H9 (cell line): ENCODE results near the gene SKIC2. TPM values are rescaled to one million over a fixed set of nuclear protein-coding genes. Genes with fewer than 3 reads are reported as not detected.

Experiments
- DNase-seq: peaks from one replicate; pipeline ENCODE4 v3.0.0-alpha.2; 2017
- H2AFZ ChIP-seq: one replicate; pipeline ENCODE4 v1.6.1; 2013; ENCODE audit warnings: mild to moderate bottlenecking, low read length, control low read depth, moderate library complexity
- H2AK5ac ChIP-seq: 2 replicates; pipeline ENCODE4 v1.6.1; 2013; ENCODE audit warnings: low read length, control low read depth, mixed read lengths; ENCODE audit not compliant: insufficient read length
- H2BK120ac ChIP-seq: one replicate; pipeline ENCODE4 v1.6.1; 2013; ENCODE audit warnings: low read depth, mild to moderate bottlenecking, low read length, control low read depth, inconsistent platforms; ENCODE audit not compliant: poor library complexity, severe bottlenecking
- H2BK12ac ChIP-seq: 2 replicates; pipeline ENCODE4 v1.6.1; 2013; ENCODE audit warnings: low read length, control low read depth, mixed read lengths, low read depth; ENCODE audit not compliant: insufficient read length
- H2BK15ac ChIP-seq: 2 replicates; pipeline ENCODE4 v1.6.1; 2013; ENCODE audit warnings: low read depth, low read length, control low read depth
- H2BK20ac ChIP-seq: one replicate; pipeline ENCODE4 v1.6.1; 2013; ENCODE audit warnings: low read depth, mild to moderate bottlenecking, low read length, control low read depth, inconsistent platforms; ENCODE audit not compliant: poor library complexity, severe bottlenecking
- H2BK5ac ChIP-seq: 2 replicates; pipeline ENCODE4 v1.6.1; 2013; ENCODE audit warnings: low read length, control low read depth, mixed read lengths; ENCODE audit not compliant: insufficient read length
- H3K14ac ChIP-seq: 2 replicates; pipeline ENCODE4 v1.6.1; 2013; ENCODE audit warnings: low read length, control low read depth; ENCODE audit not compliant: insufficient read depth
- H3K18ac ChIP-seq: 2 replicates; pipeline ENCODE4 v1.6.1; 2013; ENCODE audit warnings: low read depth, mild to moderate bottlenecking, mixed read lengths, low read length, control low read depth; ENCODE audit not compliant: insufficient read length
- H3K23ac ChIP-seq: 2 replicates; pipeline ENCODE4 v1.6.1; 2013; ENCODE audit warnings: low read length, control low read depth, mixed read lengths, low read depth; ENCODE audit not compliant: insufficient read length
- H3K23me2 ChIP-seq: 2 replicates; pipeline ENCODE4 v1.6.1; 2013; ENCODE audit warnings: low read depth, mild to moderate bottlenecking, mixed read lengths, low read length, control low read depth; ENCODE audit not compliant: insufficient read length, poor library complexity, severe bottlenecking
- H3K27ac ChIP-seq: 2 replicates; pipeline ENCODE4 v1.5.1; 2013; ENCODE audit warnings: low read length, control low read depth, mixed read lengths, low read depth; ENCODE audit not compliant: insufficient read length
- H3K27me3 ChIP-seq: 2 replicates; pipeline ENCODE4 v1.6.1; 2013; ENCODE audit warnings: low read length, control low read depth, inconsistent platforms; ENCODE audit not compliant: insufficient read depth
- H3K4ac ChIP-seq: 2 replicates; pipeline ENCODE4 v1.6.1; 2013; ENCODE audit warnings: low read depth, mild to moderate bottlenecking, control low read depth, inconsistent platforms, low read length, moderate library complexity
- H3K4me1 ChIP-seq: 2 replicates; pipeline ENCODE4 v1.6.1; 2013; ENCODE audit warnings: low read length, control low read depth, inconsistent platforms; ENCODE audit not compliant: insufficient read depth
- H3K4me2 ChIP-seq: 2 replicates; pipeline ENCODE4 v1.6.1; 2013; ENCODE audit warnings: low read length, control low read depth, mixed read lengths; ENCODE audit not compliant: insufficient read length, insufficient read depth
- H3K56ac ChIP-seq: 2 replicates; pipeline ENCODE4 v1.6.1; 2013; ENCODE audit warnings: low read depth, mild to moderate bottlenecking, mixed read lengths, low read length, control low read depth; ENCODE audit not compliant: insufficient read length
- H3K79me1 ChIP-seq: 2 replicates; pipeline ENCODE4 v1.6.1; 2013; ENCODE audit warnings: low read depth, mild to moderate bottlenecking, moderate library complexity, low read length, control low read depth, inconsistent platforms; ENCODE audit not compliant: insufficient read depth, poor library complexity, severe bottlenecking
- H3K79me2 ChIP-seq: 2 replicates; pipeline ENCODE4 v1.6.1; 2013; ENCODE audit warnings: low read length, control low read depth, inconsistent platforms; ENCODE audit not compliant: insufficient read depth
- H3K9ac ChIP-seq: 2 replicates; pipeline ENCODE4 v1.6.1; 2013; ENCODE audit warnings: low read length, control low read depth, mixed read lengths; ENCODE audit not compliant: insufficient read length; ENCODE audit errors: extremely low read depth
- H3K9me3 ChIP-seq: one replicate; pipeline ENCODE4 v1.6.1; 2013; ENCODE audit warnings: low read depth, low read length, inconsistent platforms; ENCODE audit not compliant: control insufficient read depth
- H3T11ph ChIP-seq: one replicate; pipeline ENCODE4 v1.6.1; 2013; ENCODE audit warnings: mild to moderate bottlenecking, low read length, control low read depth, inconsistent platforms
- H4K20me1 ChIP-seq: one replicate; pipeline ENCODE4 v1.6.1; 2013; ENCODE audit not compliant: control insufficient read depth, insufficient read length, insufficient read depth
- H4K5ac ChIP-seq: 2 replicates; pipeline ENCODE4 v1.6.1; 2013; ENCODE audit warnings: low read depth, mild to moderate bottlenecking, mixed read lengths, low read length, control low read depth; ENCODE audit not compliant: insufficient read length
- H4K8ac ChIP-seq: replicated peaks from 2 replicates; pipeline ENCODE4 v1.6.1; 2013; ENCODE audit warnings: low read length, control low read depth, mixed read lengths, low read depth; ENCODE audit not compliant: insufficient read length
- H4K91ac ChIP-seq: 2 replicates; pipeline ENCODE4 v1.6.1; 2013; ENCODE audit warnings: low read depth, mild to moderate bottlenecking, moderate library complexity, mixed read lengths, low read length, control low read depth; ENCODE audit not compliant: insufficient read length
- H3K27ac Mint-ChIP-seq, 3 experiments: 2 replicates in 2 of 3; 3 replicates in 1 of 3; pipeline ENCODE4 v1.8.0; 2020 to 2021; ENCODE audit warnings: mixed read lengths in 3 of 3, mild to moderate bottlenecking in 1 of 3, moderate library complexity in 1 of 3
- H3K27me3 Mint-ChIP-seq: 2 replicates; pipeline ENCODE4 v1.8.0; 2021; ENCODE audit warnings: low read depth, mild to moderate bottlenecking, moderate library complexity, mixed read lengths
- H3K36me3 Mint-ChIP-seq, 3 experiments: 2 replicates in 2 of 3; 3 replicates in 1 of 3; pipeline ENCODE4 v1.8.0; 2020 to 2021; ENCODE audit warnings: low read depth in 3 of 3, mixed read lengths in 3 of 3; ENCODE audit not compliant: insufficient read depth in 1 of 3
- H3K4me1 Mint-ChIP-seq, 2 experiments: 2 replicates each; pipeline ENCODE4 v1.8.0; 2020; ENCODE audit warnings: mixed read lengths in 2 of 2
- H3K4me3 Mint-ChIP-seq, 2 experiments: 2 replicates in 1 of 2; 3 replicates in 1 of 2; pipeline ENCODE4 v1.8.0; 2020 to 2021; ENCODE audit warnings: mild to moderate bottlenecking in 2 of 2, mixed read lengths in 2 of 2, moderate library complexity in 1 of 2
- H3K9me3 Mint-ChIP-seq, 2 experiments: 2 replicates in 1 of 2; 3 replicates in 1 of 2; pipeline ENCODE4 v1.8.0; 2020; ENCODE audit warnings: mild to moderate bottlenecking in 2 of 2, mixed read lengths in 2 of 2, moderate library complexity in 1 of 2
- WGBS: extraction: QIAGEN DNeasy Blood & Tissue Kit; methylation state at CpG from one replicate; pipeline ENCODE4 v1.1.7; 2013; ENCODE audit warnings: missing lambda C conversion rate, low lambda C conversion rate, mixed read lengths; ENCODE audit not compliant: insufficient read length; ENCODE audit errors: extremely low coverage; 5-methylcytosine and 5-hydroxymethylcytosine counted together
- total RNA-seq: library from RNA; stranded (reverse); gene quantifications from 2 replicates; pipeline ENCODE4 v1.2.1, GENCODE V29; 2021
- TF ChIP-seq, protein P1 (sequence below): fragments of 200-600 bp; sonication (generic); conservative IDR thresholded peaks from 3 replicates; pipeline ENCODE4 v1.8.0; 2021; ENCODE audit warnings: antibody characterized with exemption, mild to moderate bottlenecking

SKIC2 gene
- total RNA-seq, 1 experiment from 2014 or later = 86.2 TPM

DNA sequence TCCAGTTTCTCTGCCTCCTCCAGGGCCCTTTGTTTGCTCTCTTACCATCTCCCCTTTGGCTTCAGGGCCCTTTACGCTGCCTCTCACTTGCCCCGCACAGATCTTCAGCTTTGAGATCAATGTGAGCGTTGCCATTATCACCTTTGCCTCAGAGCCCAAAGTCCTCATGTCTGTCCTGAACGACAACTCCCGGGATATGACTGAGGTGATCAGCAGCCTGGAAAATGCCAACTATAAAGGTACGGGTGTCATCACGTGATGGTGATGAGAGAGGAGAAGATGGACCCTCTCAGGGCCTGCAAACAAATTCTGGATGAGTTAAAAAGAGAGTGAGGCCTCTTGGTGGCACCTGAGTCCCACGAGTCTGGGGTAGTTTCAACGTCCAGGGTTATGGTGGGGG, 23.2 kb upstream of the SKIC2 start:
- no peak overlapping the region for H4K8ac ChIP-seq
- no peak overlapping the region for H4K91ac ChIP-seq
- H3T11ph ChIP-seq = no peak overlapping the region
- no peaks in the 10 kb centered on the region for H3K9me3 ChIP-seq
- H2BK20ac ChIP-seq = no peak overlapping the region
- H3K27me3 ChIP-seq = no peaks in the 10 kb centered on the region
- H3K18ac ChIP-seq = no peak overlapping the region
- Mint-ChIP-seq H3K36me3 (peaks cover 0 to 6% (median 2%) of the 10 kb centered on the region in 3 experiments; a peak in 1 of 7 replicates), H3K4me3 (no peak overlapping the region), H3K27me3 (peaks cover 18% of the 10 kb centered on the region), H3K4me1 (peaks cover 6 to 9% of the 10 kb centered on the region in 2 experiments), H3K9me3 (peaks cover 15% of the 10 kb centered on the region in 2 experiments), H3K27ac (no peak overlapping the region)
- H2AFZ ChIP-seq = no peak overlapping the region
- peaks cover 2% of the 10 kb centered on the region; the same call in 1 of the 2 replicates for H3K4me1 ChIP-seq
- H3K27ac ChIP-seq = no peak overlapping the region
- no peak overlapping the region for H2BK5ac ChIP-seq
- no peak overlapping the region for H3K56ac ChIP-seq
- H3K4ac ChIP-seq = no peak overlapping the region
- H3K23ac ChIP-seq = no peak overlapping the region
- H3K79me1 ChIP-seq = no peaks in the 10 kb centered on the region
- no peaks in the 10 kb centered on the region for H3K79me2 ChIP-seq
- no peak overlapping the region for H2BK15ac ChIP-seq
- no peak overlapping the region for H3K4me2 ChIP-seq
- H4K20me1 ChIP-seq = no peaks in the 10 kb centered on the region
- H4K5ac ChIP-seq = no peak overlapping the region
- WGBS = no CpG with 5 or more reads among the region's 9 CpGs
- H3K14ac ChIP-seq = no peak overlapping the region
- TF ChIP-seq, protein P1, sequence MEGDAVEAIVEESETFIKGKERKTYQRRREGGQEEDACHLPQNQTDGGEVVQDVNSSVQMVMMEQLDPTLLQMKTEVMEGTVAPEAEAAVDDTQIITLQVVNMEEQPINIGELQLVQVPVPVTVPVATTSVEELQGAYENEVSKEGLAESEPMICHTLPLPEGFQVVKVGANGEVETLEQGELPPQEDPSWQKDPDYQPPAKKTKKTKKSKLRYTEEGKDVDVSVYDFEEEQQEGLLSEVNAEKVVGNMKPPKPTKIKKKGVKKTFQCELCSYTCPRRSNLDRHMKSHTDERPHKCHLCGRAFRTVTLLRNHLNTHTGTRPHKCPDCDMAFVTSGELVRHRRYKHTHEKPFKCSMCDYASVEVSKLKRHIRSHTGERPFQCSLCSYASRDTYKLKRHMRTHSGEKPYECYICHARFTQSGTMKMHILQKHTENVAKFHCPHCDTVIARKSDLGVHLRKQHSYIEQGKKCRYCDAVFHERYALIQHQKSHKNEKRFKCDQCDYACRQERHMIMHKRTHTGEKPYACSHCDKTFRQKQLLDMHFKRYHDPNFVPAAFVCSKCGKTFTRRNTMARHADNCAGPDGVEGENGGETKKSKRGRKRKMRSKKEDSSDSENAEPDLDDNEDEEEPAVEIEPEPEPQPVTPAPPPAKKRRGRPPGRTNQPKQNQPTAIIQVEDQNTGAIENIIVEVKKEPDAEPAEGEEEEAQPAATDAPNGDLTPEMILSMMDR = no peak
- no peak overlapping the region for H2BK12ac ChIP-seq
- DNase-seq = no peak
- H3K9ac ChIP-seq = no peak overlapping the region
- no peak overlapping the region for H2BK120ac ChIP-seq
- H3K23me2 ChIP-seq = no peaks in the 10 kb centered on the region
- H2AK5ac ChIP-seq = no peak overlapping the region
